ENCODE results near the gene LY6G6C. TPM values are rescaled to one million over a fixed set of nuclear protein-coding genes. Genes with fewer than 3 reads are reported as not detected.

LY6G6C gene
- total RNA-seq, 1 experiment from 2014 or later: 0.22 TPM

GRCh38 chr6:31729515-31729978, 8.0 kb upstream of the LY6G6C start:
- ATAC-seq (peak; percentile 76), DNase-seq (peak; percentile 82)
- H3K27ac ChIP-seq (ENCODE audit: low read length): peak overlapping the region; percentile 30
- peaks cover 35% of the 10 kb centered on the region for H3K36me3 ChIP-seq (ENCODE audit: low read depth, low read length)
- CTCF ChIA-PET: interaction anchor here (1.2 to 1.5 kb wide), 2 partner anchors 23 to 40 kb away, joined by 4 to 7 read pairs; no protein-coding TSS in a partner anchor
- no peaks in the 10 kb centered on the region for H3K9me2 ChIP-seq (replicated peaks; ENCODE audit: low read length)
- H3F3A ChIP-seq (ENCODE audit: low read length, unreplicated experiment): peaks cover 4% of the 10 kb centered on the region
- peak overlapping the region; percentile 77 for H3K4me3 ChIP-seq (ENCODE audit: low read length)
- H3K4me1 ChIP-seq (ENCODE audit: insufficient read depth, low read length): peaks cover 11% of the 10 kb centered on the region
- H3K79me2 ChIP-seq (ENCODE audit: low read length): peaks cover 16% of the 10 kb centered on the region
- no TSS peak for BruUV-seq (replicated peaks)
- H3K27me3 ChIP-seq (ENCODE audit: low read length): no peaks in the 10 kb centered on the region
- H2AFZ ChIP-seq (ENCODE audit: low read length): peak overlapping the region; percentile 76
- H3K4me2 ChIP-seq (ENCODE audit: low read length): peak overlapping the region; percentile 89
- TF ChIP-seq CTCF (conservative IDR thresholded peaks at IDR 0.05; ENCODE audit: low read depth, low read length) (peak; percentile 88; the same call in 1 of the 2 replicates), EZH2phosphoT487 (IDR thresholded peaks at IDR 0.05; ENCODE audit: borderline replicate concordance, low read length) (no peak)
- H3K9me3 ChIP-seq (ENCODE audit: low read length): no peaks in the 10 kb centered on the region
- POLR2A ChIA-PET (ENCODE audit: unreplicated experiment): interaction anchor here (0.6 to 0.7 kb wide), 2 partner anchors 23 to 192 kb away, joined by 3 read pairs; no protein-coding TSS in a partner anchor
- peaks cover 12% of the 10 kb centered on the region for H4K20me1 ChIP-seq (ENCODE audit: low read length)
- peak overlapping the region; percentile 58 for H3K9ac ChIP-seq (ENCODE audit: low read length)
- intact Hi-C loops (cut with micrococcal nuclease): loop anchor here (1.0 kb wide), 1 partner anchor 40 kb away; no protein-coding TSS in a partner anchor

- Histone ChIP-seq H3K9me2 (replicated peaks; ENCODE audit: low read length) (no peaks in the 10 kb centered on the region), H3K9me3 (ENCODE audit: low read length) (no peaks in the 10 kb centered on the region), H3F3A (ENCODE audit: low read length, unreplicated experiment) (peaks cover 4% of the 10 kb centered on the region), H3K4me2 (ENCODE audit: low read length) (peak within 1 kb of the TSS; percentile 89), H3K4me1 (ENCODE audit: insufficient read depth, low read length) (peaks cover 5% of the 10 kb centered on the region), H3K9ac (ENCODE audit: low read length) (peak within 1 kb of the TSS; percentile 58), H3K4me3 (ENCODE audit: low read length) (peak within 1 kb of the TSS; percentile 77), H2AFZ (ENCODE audit: low read length) (peak within 1 kb of the TSS; percentile 76), H3K27me3 (ENCODE audit: low read length) (no peaks in the 10 kb centered on the region), H3K36me3 (ENCODE audit: low read depth, low read length) (peaks cover 30% of the 10 kb centered on the region), H3K79me2 (ENCODE audit: low read length) (peaks cover 10% of the 10 kb centered on the region), H4K20me1 (ENCODE audit: low read length) (peaks cover 6% of the 10 kb centered on the region), H3K27ac (ENCODE audit: low read length) (peak within 1 kb of the TSS; percentile 30)
- TF ChIP-seq EZH2phosphoT487 (IDR thresholded peaks at IDR 0.05; ENCODE audit: borderline replicate concordance, low read length) (no peak), EZH2 (IDR thresholded peaks at IDR 0.05; ENCODE audit: low read length, unreplicated experiment) (no peak), CTCF (conservative IDR thresholded peaks at IDR 0.05; ENCODE audit: low read depth, low read length) (no peak; the same call in 1 of the 2 replicates)
- ChIA-PET POLR2A (ENCODE audit: unreplicated experiment) (interaction anchor here (0.6 kb wide), 1 partner anchor 24 kb away, joined by 3 read pairs; no protein-coding TSS in a partner anchor), CTCF (interaction anchor here (1.2 to 1.5 kb wide), 2 partner anchors 24 to 41 kb away, joined by 4 to 7 read pairs; no protein-coding TSS in a partner anchor)
- intact Hi-C loops (cut with micrococcal nuclease): loop anchor here (1.0 kb wide), 1 partner anchor 40 kb away; no protein-coding TSS in a partner anchor
- BruUV-seq (replicated peaks): TSS peak; percentile 26
- DNase-seq: no peak
- peak; percentile 33 for ATAC-seq
Observed at GRCh38 chr6:31728767-31729514, 7.4 kb upstream of the LY6G6C start, which contains the start of gene DDAH2. TSS of gene DDAH2 (minus strand) at chr6:31729299. CDS start at chr6:31729161, 138 bp downstream.

Data from PC-3 (cell line).